T-helper 2 cell treated with Interferon-gamma antibody and Interleukin-4, amounts not matched to agents 5 μg/mL and 100 μg/mL, for 36 hours (primary cell): ENCODE results near the gene SNX30.
A peak's percentile ranks its signal among the peaks of the same experiment; 100 is the strongest.

Experiments
- DNase-seq: peaks from one replicate; pipeline ENCODE4 v3.0.0; 2021; ENCODE audit warnings: low spot score
- H3K27ac Mint-ChIP-seq: one replicate; pipeline ENCODE4 v1.8.0; 2021; ENCODE audit warnings: mild to moderate bottlenecking, mixed read lengths
- H3K27me3 Mint-ChIP-seq: one replicate; pipeline ENCODE4 v1.8.0; 2021; ENCODE audit warnings: low read depth, mixed read lengths
- H3K36me3 Mint-ChIP-seq: one replicate; pipeline ENCODE4 v1.8.0; 2021; ENCODE audit warnings: low read depth, mixed read lengths
- H3K4me1 Mint-ChIP-seq: one replicate; pipeline ENCODE4 v1.8.0; 2021; ENCODE audit warnings: low read depth, mixed read lengths
- H3K4me3 Mint-ChIP-seq: one replicate; pipeline ENCODE4 v1.8.0; 2022; ENCODE audit warnings: mild to moderate bottlenecking, moderate library complexity, mixed read lengths
- H3K9me3 Mint-ChIP-seq: one replicate; pipeline ENCODE4 v1.8.0; 2021; ENCODE audit warnings: mixed read lengths

The SNX30 gene

GRCh38 chr9:112856843-112857242 is 106.3 kb downstream of the SNX30 start:
- Mint-ChIP-seq H3K36me3 (no peaks in the 10 kb centered on the region), H3K27me3 (no peaks in the 10 kb centered on the region), H3K27ac (no peak overlapping the region), H3K9me3 (no peaks in the 10 kb centered on the region), H3K4me3 (no peak overlapping the region), H3K4me1 (no peaks in the 10 kb centered on the region)
- no peak for DNase-seq

- no peak for DNase-seq
- Mint-ChIP-seq H3K27ac (no peak overlapping the region), H3K27me3 (no peaks in the 10 kb centered on the region), H3K4me1 (peaks cover 5% of the 10 kb centered on the region), H3K4me3 (no peak overlapping the region), H3K9me3 (no peaks in the 10 kb centered on the region), H3K36me3 (no peaks in the 10 kb centered on the region)
Measured at GRCh38 chr9:112858005-112858404, 107.4 kb downstream of the SNX30 start.

- no peaks in the 10 kb centered on the region for H3K9me3 Mint-ChIP-seq
- no peak overlapping the region for H3K27ac Mint-ChIP-seq
- no peak overlapping the region for H3K4me3 Mint-ChIP-seq
- H3K4me1 Mint-ChIP-seq = peaks cover 9% of the 10 kb centered on the region
- no peaks in the 10 kb centered on the region for H3K27me3 Mint-ChIP-seq
- no peak for DNase-seq
- no peaks in the 10 kb centered on the region for H3K36me3 Mint-ChIP-seq
Measured at GRCh38 chr9:112858625-112859147, 108.1 kb downstream of the SNX30 start.

- Mint-ChIP-seq H3K4me3 (no peak overlapping the region), H3K36me3 (no peaks in the 10 kb centered on the region), H3K4me1 (peaks cover 9% of the 10 kb centered on the region), H3K27ac (no peak overlapping the region), H3K27me3 (no peaks in the 10 kb centered on the region), H3K9me3 (no peaks in the 10 kb centered on the region)
- no peak for DNase-seq
Measured at GRCh38 chr9:112860451-112860850, 109.9 kb downstream of the SNX30 start.

GRCh38 chr9:112861155-112861554 is 110.6 kb downstream of the SNX30 start:
- Mint-ChIP-seq H3K27me3 (no peaks in the 10 kb centered on the region), H3K4me3 (no peak overlapping the region), H3K4me1 (peaks cover 9% of the 10 kb centered on the region), H3K36me3 (no peaks in the 10 kb centered on the region), H3K27ac (no peak overlapping the region), H3K9me3 (no peaks in the 10 kb centered on the region)
- no peak for DNase-seq

GRCh38 chr9:112861638-112862555 is 111.3 kb downstream of the SNX30 start:
- Mint-ChIP-seq H3K27me3 (no peaks in the 10 kb centered on the region), H3K27ac (no peak overlapping the region), H3K36me3 (no peaks in the 10 kb centered on the region), H3K4me3 (no peak overlapping the region), H3K4me1 (peaks cover 9% of the 10 kb centered on the region), H3K9me3 (no peaks in the 10 kb centered on the region)
- DNase-seq = no peak

GRCh38 chr9:112863214-112863613 is 112.7 kb downstream of the SNX30 start:
- H3K4me1 Mint-ChIP-seq = peaks cover 9% of the 10 kb centered on the region
- H3K27me3 Mint-ChIP-seq = no peaks in the 10 kb centered on the region
- no peaks in the 10 kb centered on the region for H3K36me3 Mint-ChIP-seq
- H3K27ac Mint-ChIP-seq = no peak overlapping the region
- no peak for DNase-seq
- H3K9me3 Mint-ChIP-seq = no peaks in the 10 kb centered on the region
- no peak overlapping the region for H3K4me3 Mint-ChIP-seq

- Mint-ChIP-seq H3K36me3 (no peaks in the 10 kb centered on the region), H3K27me3 (no peaks in the 10 kb centered on the region), H3K9me3 (no peaks in the 10 kb centered on the region), H3K4me1 (peaks cover 9% of the 10 kb centered on the region), H3K4me3 (no peak overlapping the region), H3K27ac (no peak overlapping the region)
- no peak for DNase-seq
Measured at GRCh38 chr9:112863746-112864145, 113.2 kb downstream of the SNX30 start.

- no peak for DNase-seq
- no peak overlapping the region for H3K27ac Mint-ChIP-seq
- no peaks in the 10 kb centered on the region for H3K9me3 Mint-ChIP-seq
- H3K27me3 Mint-ChIP-seq = no peaks in the 10 kb centered on the region
- H3K4me1 Mint-ChIP-seq = peaks cover 9% of the 10 kb centered on the region
- H3K36me3 Mint-ChIP-seq = no peaks in the 10 kb centered on the region
- no peak overlapping the region for H3K4me3 Mint-ChIP-seq
Measured at GRCh38 chr9:112864403-112864802, 113.8 kb downstream of the SNX30 start.

- Mint-ChIP-seq H3K27me3 (no peaks in the 10 kb centered on the region), H3K4me3 (no peak overlapping the region), H3K36me3 (no peaks in the 10 kb centered on the region), H3K27ac (no peak overlapping the region), H3K4me1 (peaks cover 9% of the 10 kb centered on the region), H3K9me3 (no peaks in the 10 kb centered on the region)
- DNase-seq = no peak
Measured at GRCh38 chr9:112864982-112865381, 114.4 kb downstream of the SNX30 start.

- no peak overlapping the region for H3K4me3 Mint-ChIP-seq
- DNase-seq = no peak
- no peaks in the 10 kb centered on the region for H3K9me3 Mint-ChIP-seq
- H3K27ac Mint-ChIP-seq = no peak overlapping the region
- no peaks in the 10 kb centered on the region for H3K27me3 Mint-ChIP-seq
- H3K36me3 Mint-ChIP-seq = no peaks in the 10 kb centered on the region
- H3K4me1 Mint-ChIP-seq = peaks cover 9% of the 10 kb centered on the region
Measured at GRCh38 chr9:112866662-112867274, 116.2 kb downstream of the SNX30 start.

GRCh38 chr9:112867275-112867991 is 116.9 kb downstream of the SNX30 start:
- H3K9me3 Mint-ChIP-seq = no peaks in the 10 kb centered on the region
- DNase-seq = peak; percentile 8
- H3K4me3 Mint-ChIP-seq = no peak overlapping the region
- no peak overlapping the region for H3K27ac Mint-ChIP-seq
- no peaks in the 10 kb centered on the region for H3K27me3 Mint-ChIP-seq
- H3K36me3 Mint-ChIP-seq = no peaks in the 10 kb centered on the region
- peaks cover 7% of the 10 kb centered on the region for H3K4me1 Mint-ChIP-seq

- Mint-ChIP-seq H3K4me1 (peaks cover 2% of the 10 kb centered on the region), H3K9me3 (no peaks in the 10 kb centered on the region), H3K4me3 (no peak overlapping the region), H3K27ac (no peak overlapping the region), H3K27me3 (no peaks in the 10 kb centered on the region), H3K36me3 (no peaks in the 10 kb centered on the region)
- DNase-seq = no peak
Measured at GRCh38 chr9:112868461-112868860, 117.9 kb downstream of the SNX30 start.

GRCh38 chr9:112869041-112869529 is 118.5 kb downstream of the SNX30 start:
- no peaks in the 10 kb centered on the region for H3K36me3 Mint-ChIP-seq
- H3K27ac Mint-ChIP-seq = no peak overlapping the region
- no peak for DNase-seq
- no peaks in the 10 kb centered on the region for H3K4me1 Mint-ChIP-seq
- H3K9me3 Mint-ChIP-seq = no peaks in the 10 kb centered on the region
- H3K4me3 Mint-ChIP-seq = no peak overlapping the region
- no peaks in the 10 kb centered on the region for H3K27me3 Mint-ChIP-seq
